GM12891 (cell line): ENCODE measurements around the gene ARL8A.

Experiments used
- PAX5 ChIP-seq: IDR thresholded peaks from 2 replicates; pipeline ENCODE4 v1.6.1; 2011; ENCODE audit warnings: low read length, moderate library complexity, mild to moderate bottlenecking; ENCODE audit not compliant: insufficient read depth, severe bottlenecking
- POLR2A ChIP-seq: IDR thresholded peaks from 2 replicates; pipeline ENCODE4 v1.6.1; 2011; ENCODE audit warnings: low read depth, low read length, control low read depth
- POLR2AphosphoS5 ChIP-seq: IDR thresholded peaks from 2 replicates; pipeline ENCODE4 v1.6.1; 2011; ENCODE audit warnings: low read depth, low read length, control low read depth
- POU2F2 ChIP-seq: IDR thresholded peaks from 2 replicates; pipeline ENCODE4 v1.6.1; 2011; ENCODE audit warnings: low read depth, mild to moderate bottlenecking, control low read depth, low read length, moderate library complexity
- SPI1 ChIP-seq: IDR thresholded peaks from 2 replicates; pipeline ENCODE4 v1.6.1; 2011; ENCODE audit warnings: low read depth, low read length, control low read depth
- TAF1 ChIP-seq: IDR thresholded peaks from 2 replicates; pipeline ENCODE4 v1.6.1; 2011; ENCODE audit warnings: low read depth, low read length, control low read depth

GRCh38 chr1:202117898-202118371 is 26.6 kb downstream of the ARL8A start:
- TF ChIP-seq POLR2A (no peak), SPI1 (no peak), POLR2AphosphoS5 (no peak), TAF1 (no peak), POU2F2 (no peak), PAX5 (no peak)
